Hepatocyte (in vitro differentiated cells): ENCODE results near the gene MYEOV. TPM values are rescaled to one million over a fixed set of nuclear protein-coding genes. Genes with fewer than 3 reads are reported as not detected.

Experiments used
- DNase-seq: peaks from one replicate; pipeline ENCODE4 v3.0.0-alpha.2; 2016; ENCODE audit warnings: low spot score
- H2AFZ ChIP-seq: fragments of 200-600 bp; sonication (generic); 2 replicates; pipeline ENCODE4 v1.6.0; 2016; ENCODE audit warnings: antibody characterized with exemption, mild to moderate bottlenecking
- H3K27ac ChIP-seq: fragments of 200-600 bp; sonication (generic); 2 replicates; pipeline ENCODE4 v1.5.1; 2016; ENCODE audit warnings: mild to moderate bottlenecking
- H3K27me3 ChIP-seq: fragments of 200-600 bp; sonication (generic); 2 replicates; pipeline ENCODE4 v1.6.1; 2016
- H3K36me3 ChIP-seq: fragments of 200-600 bp; sonication (generic); replicated peaks from 2 replicates; pipeline ENCODE4 v1.5.1; 2016; ENCODE audit warnings: low read depth; ENCODE audit not compliant: insufficient read depth
- H3K4me1 ChIP-seq: fragments of 200-600 bp; sonication (generic); 2 replicates; pipeline ENCODE4 v1.5.1; 2016; ENCODE audit warnings: mild to moderate bottlenecking, moderate library complexity; ENCODE audit not compliant: insufficient read depth
- H3K4me2 ChIP-seq: fragments of 200-600 bp; sonication (generic); 2 replicates; pipeline ENCODE4 v1.6.0; 2016
- H3K4me3 ChIP-seq: fragments of 200-600 bp; sonication (generic); 2 replicates; pipeline ENCODE4 v1.5.1; 2016; ENCODE audit warnings: mild to moderate bottlenecking
- H3K79me2 ChIP-seq: fragments of 200-600 bp; sonication (generic); 2 replicates; pipeline ENCODE4 v1.6.0; 2017; ENCODE audit warnings: mild to moderate bottlenecking
- H3K9me2 ChIP-seq: fragments of 200-600 bp; sonication (generic); replicated peaks from 2 replicates; pipeline ENCODE4 v1.6.0; 2017; ENCODE audit warnings: mild to moderate bottlenecking; ENCODE audit not compliant: insufficient read depth
- H3K9me3 ChIP-seq: fragments of 200-600 bp; sonication (generic); 2 replicates; pipeline ENCODE4 v1.5.1; 2016; ENCODE audit warnings: low read depth, mild to moderate bottlenecking
- H4K20me1 ChIP-seq: fragments of 200-600 bp; sonication (generic); 2 replicates; pipeline ENCODE4 v1.6.0; 2016; ENCODE audit warnings: mild to moderate bottlenecking; ENCODE audit not compliant: insufficient read depth, poor library complexity, severe bottlenecking
- EZH2 ChIP-seq: fragments of 200-600 bp; sonication (generic); IDR thresholded peaks from 2 replicates; pipeline ENCODE4 v1.6.1; 2016; ENCODE audit warnings: antibody characterized with exemption, mild to moderate bottlenecking, borderline replicate concordance
- EZH2phosphoT487 ChIP-seq: fragments of 200-600 bp; sonication (generic); IDR thresholded peaks from one replicate; pipeline ENCODE4 v1.6.1; 2018; ENCODE audit warnings: antibody characterized with exemption, mild to moderate bottlenecking, low read depth, moderate library complexity; ENCODE audit not compliant: unreplicated experiment, severe bottlenecking
- WGBS: methylation state at CpG from one replicate; pipeline ENCODE4 v1.1.6; 2016; ENCODE audit warnings: low lambda C conversion rate; ENCODE audit errors: missing lambda C conversion rate; 5-methylcytosine and 5-hydroxymethylcytosine counted together
- polyA plus RNA-seq: library from polyadenylated mRNA; unstranded; fragments of >200 nt; fragmentation: Nextera tagmentation; extraction: Ambion mirVana; gene quantifications from 2 replicates; pipeline ENCODE4 v1.2.1, GENCODE V29; 2016
- total RNA-seq: library from RNA; depleted of rRNA; stranded (reverse); fragments of >200 nt; gene quantifications from 2 replicates; pipeline ENCODE4 v1.2.3, GENCODE V29; 2014
- TF ChIP-seq, protein P1 (sequence below): fragments of 200-600 bp; sonication (generic); IDR thresholded peaks from 2 replicates; pipeline ENCODE4 v1.5.1; 2016; ENCODE audit warnings: antibody characterized with exemption, mild to moderate bottlenecking; ENCODE audit not compliant: poor library complexity

MYEOV gene
- total and polyA plus RNA-seq, 2 experiments from 2014 or later, result not detected

DNA sequence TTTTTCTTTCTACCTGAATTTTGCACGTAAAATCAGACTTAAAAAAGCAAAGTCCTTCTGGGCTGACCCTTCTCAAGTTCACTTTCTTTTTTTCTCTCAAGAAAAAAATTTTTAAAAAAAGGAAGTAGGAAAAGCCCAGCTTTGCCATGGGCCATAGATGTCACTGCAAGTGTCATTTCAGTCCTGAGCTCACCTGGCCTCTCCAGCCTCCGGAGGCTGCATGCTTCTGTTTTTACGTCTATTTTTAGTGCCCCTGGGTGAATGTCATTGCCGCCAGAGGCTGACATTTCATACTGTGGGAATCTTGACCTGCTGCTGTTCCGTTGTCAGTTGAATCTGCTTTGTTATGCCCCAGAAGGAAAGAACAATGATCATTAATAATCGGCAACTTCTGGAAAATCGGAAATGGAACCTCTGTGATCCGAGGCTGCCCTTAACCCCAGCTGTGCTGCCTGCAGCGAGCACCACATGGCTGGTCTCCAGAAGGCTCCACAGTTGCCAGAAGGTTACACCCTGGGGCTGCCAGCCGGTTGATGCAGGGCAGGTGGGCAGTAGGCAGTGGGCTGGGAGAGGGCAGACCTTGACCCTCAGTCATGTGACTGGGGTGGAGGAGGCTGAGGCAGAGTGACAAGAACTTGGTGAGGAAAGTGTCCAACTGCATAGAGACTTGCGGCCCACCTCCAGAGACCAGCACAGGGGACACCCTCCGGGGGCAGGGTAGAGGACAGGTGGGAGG lies 16.7 kb upstream of the MYEOV start:
- Histone ChIP-seq H3K27me3 (no peaks in the 10 kb centered on the region), H3K9me2 (no peaks in the 10 kb centered on the region), H3K27ac (peak overlapping the region; percentile 42), H3K4me3 (no peak overlapping the region), H3K4me2 (no peak overlapping the region), H3K4me1 (peaks cover 32% of the 10 kb centered on the region), H3K9me3 (no peaks in the 10 kb centered on the region), H3K36me3 (no peaks in the 10 kb centered on the region), H4K20me1 (no peaks in the 10 kb centered on the region), H2AFZ (no peak overlapping the region), H3K79me2 (no peaks in the 10 kb centered on the region)
- TF ChIP-seq, protein P1, sequence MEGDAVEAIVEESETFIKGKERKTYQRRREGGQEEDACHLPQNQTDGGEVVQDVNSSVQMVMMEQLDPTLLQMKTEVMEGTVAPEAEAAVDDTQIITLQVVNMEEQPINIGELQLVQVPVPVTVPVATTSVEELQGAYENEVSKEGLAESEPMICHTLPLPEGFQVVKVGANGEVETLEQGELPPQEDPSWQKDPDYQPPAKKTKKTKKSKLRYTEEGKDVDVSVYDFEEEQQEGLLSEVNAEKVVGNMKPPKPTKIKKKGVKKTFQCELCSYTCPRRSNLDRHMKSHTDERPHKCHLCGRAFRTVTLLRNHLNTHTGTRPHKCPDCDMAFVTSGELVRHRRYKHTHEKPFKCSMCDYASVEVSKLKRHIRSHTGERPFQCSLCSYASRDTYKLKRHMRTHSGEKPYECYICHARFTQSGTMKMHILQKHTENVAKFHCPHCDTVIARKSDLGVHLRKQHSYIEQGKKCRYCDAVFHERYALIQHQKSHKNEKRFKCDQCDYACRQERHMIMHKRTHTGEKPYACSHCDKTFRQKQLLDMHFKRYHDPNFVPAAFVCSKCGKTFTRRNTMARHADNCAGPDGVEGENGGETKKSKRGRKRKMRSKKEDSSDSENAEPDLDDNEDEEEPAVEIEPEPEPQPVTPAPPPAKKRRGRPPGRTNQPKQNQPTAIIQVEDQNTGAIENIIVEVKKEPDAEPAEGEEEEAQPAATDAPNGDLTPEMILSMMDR, result no peak
- TF ChIP-seq EZH2 (no peak), EZH2phosphoT487 (no peak)
- no peak for DNase-seq
- WGBS, result 70% methylated on average over 12 of the region's 12 CpGs

DNA sequence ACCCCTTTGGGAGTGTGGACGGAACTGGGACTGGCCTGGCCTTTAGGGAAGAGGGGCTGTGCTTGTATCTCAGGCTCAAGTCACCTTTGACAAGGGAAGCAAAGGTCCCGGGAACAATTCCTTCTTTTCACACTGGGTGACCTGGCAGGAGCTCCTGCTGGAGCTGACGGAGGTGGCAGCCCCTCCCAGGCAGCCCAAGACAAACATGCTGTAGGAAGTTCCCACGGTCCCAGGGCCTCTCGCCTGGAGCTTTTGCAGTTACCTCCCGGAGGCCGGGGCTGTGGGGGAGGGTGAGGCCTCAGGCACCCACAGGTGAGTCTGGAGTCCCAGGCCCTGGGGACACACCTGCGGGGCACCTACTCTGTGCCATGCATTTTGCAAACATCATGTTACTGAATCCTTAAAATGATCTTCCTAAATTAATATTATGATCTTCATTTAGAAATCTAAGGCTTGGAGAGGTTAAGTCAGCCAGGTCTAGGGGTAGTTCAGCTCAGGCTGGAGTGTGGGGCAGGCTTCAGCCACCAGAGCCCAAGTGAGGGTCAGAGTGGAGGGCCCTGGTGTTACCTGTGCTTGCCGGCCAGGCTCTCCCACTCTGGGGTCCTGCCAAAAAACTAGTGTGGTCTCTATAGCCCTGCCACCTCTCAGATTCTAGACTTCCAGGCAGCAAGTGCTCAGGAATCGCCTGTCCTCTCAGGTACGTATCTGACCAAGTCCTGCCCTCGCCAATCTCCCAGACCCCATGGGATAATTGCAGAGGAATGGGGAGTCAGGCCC lies 15.7 kb upstream of the MYEOV start:
- peak overlapping the region; percentile 42 for H3K27ac ChIP-seq
- H3K4me3 ChIP-seq, result no peak overlapping the region
- no peaks in the 10 kb centered on the region for H3K9me2 ChIP-seq
- WGBS, result 50% methylated on average over 11 of the region's 12 CpGs
- no peak for TF ChIP-seq EZH2
- no peak for TF ChIP-seq EZH2phosphoT487
- TF ChIP-seq, protein P1, result no peak
- H3K36me3 ChIP-seq, result no peaks in the 10 kb centered on the region
- H3K4me2 ChIP-seq, result peak overlapping the region; percentile 35
- no peaks in the 10 kb centered on the region for H3K79me2 ChIP-seq
- H2AFZ ChIP-seq, result no peak overlapping the region
- DNase-seq, result peak; percentile 84
- peaks cover 32% of the 10 kb centered on the region for H3K4me1 ChIP-seq
- H3K9me3 ChIP-seq, result no peaks in the 10 kb centered on the region
- H3K27me3 ChIP-seq, result no peaks in the 10 kb centered on the region
- H4K20me1 ChIP-seq, result no peaks in the 10 kb centered on the region

DNA sequence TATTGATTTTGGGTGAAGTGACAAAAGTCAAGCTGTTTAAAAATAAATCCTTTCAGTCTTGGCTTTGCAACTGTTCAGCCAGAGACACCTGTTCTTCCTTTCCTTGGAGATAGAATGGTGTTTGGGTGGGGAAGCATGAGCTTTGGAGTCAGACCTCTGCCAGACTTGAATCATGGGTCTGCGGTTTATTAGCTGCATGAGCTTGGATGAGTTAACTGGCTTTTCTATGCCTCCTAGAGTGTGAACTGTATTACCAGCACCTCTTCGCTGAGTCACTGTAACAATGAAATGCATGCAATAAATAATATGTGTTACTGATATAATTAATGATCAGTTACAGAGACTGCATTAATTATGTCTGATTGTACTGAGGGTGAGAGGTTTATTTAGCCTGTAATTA lies 13.5 kb upstream of the MYEOV start:
- Histone ChIP-seq H3K27me3 (no peaks in the 10 kb centered on the region), H3K4me1 (peaks cover 26% of the 10 kb centered on the region), H3K79me2 (no peaks in the 10 kb centered on the region), H3K27ac (no peak overlapping the region), H3K4me3 (no peak overlapping the region), H3K9me2 (no peaks in the 10 kb centered on the region), H3K36me3 (no peaks in the 10 kb centered on the region), H2AFZ (no peak overlapping the region), H3K9me3 (no peaks in the 10 kb centered on the region), H3K4me2 (no peak overlapping the region), H4K20me1 (no peaks in the 10 kb centered on the region)
- TF ChIP-seq EZH2phosphoT487, result no peak
- TF ChIP-seq EZH2, result no peak
- TF ChIP-seq, protein P1, result no peak
- DNase-seq, result no peak
- 83% methylated on average over 2 of the region's 2 CpGs for WGBS
